Measurements from ENCODE around the gene CEPT1. TPM values are rescaled to one million over a fixed set of nuclear protein-coding genes. Genes with fewer than 3 reads are reported as not detected.
A peak's percentile ranks its signal among the peaks of the same experiment; 100 is the strongest.

The CEPT1 gene
- total RNA-seq, 3 donors from 2014 or later: 24.1 to 33.5 (median 31.5) TPM

DNA sequence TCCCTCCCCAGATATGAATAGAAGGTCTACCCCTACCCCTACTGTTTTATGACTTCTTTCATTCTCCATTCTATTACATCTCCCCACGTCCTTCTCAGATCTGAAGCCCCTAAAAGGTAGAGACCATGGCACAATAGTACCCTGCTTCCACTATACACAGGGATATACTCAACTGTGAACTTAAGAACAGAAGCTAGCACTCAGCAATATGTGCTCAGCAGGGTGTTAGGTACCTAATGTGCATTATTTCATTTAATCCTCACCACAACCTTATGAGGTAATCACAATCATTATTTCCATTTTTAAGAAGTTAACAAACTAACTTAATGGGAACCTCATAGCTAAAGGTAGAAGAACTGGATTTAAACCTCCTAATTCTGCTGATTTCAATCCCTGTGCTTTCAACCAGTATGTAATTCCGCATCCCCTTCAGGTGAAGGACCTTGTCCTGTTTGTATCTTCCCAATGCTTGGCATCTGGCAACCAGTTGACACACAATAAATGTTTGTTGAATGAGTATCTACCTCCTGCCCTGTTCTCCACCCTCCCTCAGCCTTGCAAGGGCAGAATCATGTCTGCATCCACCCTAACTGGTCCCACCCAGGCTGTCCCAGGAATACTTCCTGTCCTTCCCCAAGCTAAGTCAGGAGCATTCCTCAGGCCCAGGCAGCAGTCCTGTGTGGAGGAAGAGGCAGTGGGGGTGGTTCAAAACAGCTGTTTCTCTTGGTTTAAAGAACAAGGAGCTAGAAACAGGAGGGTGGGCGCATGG lies 53.9 kb downstream of the CEPT1 start:
- Mint-ChIP-seq H3K27me3 (ENCODE audit: low read depth) (no peaks in the 10 kb centered on the region), H3K4me3 (peak overlapping the region; percentile 39), H3K36me3 (ENCODE audit: insufficient read depth) (peaks cover 94% of the 10 kb centered on the region), H3K9me3 (no peaks in the 10 kb centered on the region), H3K4me1 (ENCODE audit: low read depth) (peaks cover 89% of the 10 kb centered on the region)
- ATAC-seq (peak in 1 of 2 donors; percentile 18), DNase-seq (no peak)

GRCh38 chr1:111195002-111195684 lies 55.1 kb downstream of the CEPT1 start:
- H3K27me3 Mint-ChIP-seq (ENCODE audit: low read depth): no peaks in the 10 kb centered on the region
- DNase-seq (no peak), ATAC-seq (no peak)
- no peaks in the 10 kb centered on the region for H3K9me3 Mint-ChIP-seq
- peaks cover 85% of the 10 kb centered on the region for H3K36me3 Mint-ChIP-seq (ENCODE audit: insufficient read depth)
- peaks cover 78% of the 10 kb centered on the region for H3K4me1 Mint-ChIP-seq (ENCODE audit: low read depth)
- peak overlapping the region; percentile 100 for H3K4me3 Mint-ChIP-seq

DNA sequence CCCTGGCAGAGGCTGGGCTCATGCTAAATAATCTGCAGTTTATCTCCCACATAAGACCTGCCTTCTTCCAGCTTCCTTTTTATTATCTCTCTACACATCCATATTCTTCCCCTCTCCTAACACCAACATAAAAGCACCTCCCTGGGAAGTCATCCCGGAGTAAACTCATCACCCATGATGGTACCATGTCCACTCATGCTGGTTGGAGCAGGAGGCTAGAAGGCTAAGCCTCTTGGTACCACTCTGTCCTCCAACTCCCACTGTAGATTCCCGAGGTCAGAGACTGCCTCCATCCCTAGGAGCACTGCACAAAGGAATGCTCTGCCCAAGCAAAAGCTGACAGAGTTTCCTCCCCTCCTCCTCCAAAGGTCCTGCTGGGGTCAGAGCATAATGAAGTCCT lies 56.2 kb downstream of the CEPT1 start:
- DNase-seq: no peak
- H3K4me3 Mint-ChIP-seq: peak overlapping the region; percentile 100
- no peaks in the 10 kb centered on the region for H3K27me3 Mint-ChIP-seq (ENCODE audit: low read depth)
- H3K9me3 Mint-ChIP-seq: no peaks in the 10 kb centered on the region
- peaks cover 77% of the 10 kb centered on the region for H3K36me3 Mint-ChIP-seq (ENCODE audit: insufficient read depth)
- no peak for ATAC-seq
- H3K4me1 Mint-ChIP-seq (ENCODE audit: low read depth): peaks cover 76% of the 10 kb centered on the region

GRCh38 chr1:111197598-111198284 lies 57.7 kb downstream of the CEPT1 start:
- peaks cover 61% of the 10 kb centered on the region for H3K36me3 Mint-ChIP-seq (ENCODE audit: insufficient read depth)
- no peaks in the 10 kb centered on the region for H3K27me3 Mint-ChIP-seq (ENCODE audit: low read depth)
- peak overlapping the region; percentile 100 for H3K4me3 Mint-ChIP-seq
- H3K9me3 Mint-ChIP-seq: no peaks in the 10 kb centered on the region
- ATAC-seq: peak; percentile 6 to 53
- DNase-seq: peak; percentile 52
- H3K4me1 Mint-ChIP-seq (ENCODE audit: low read depth): peaks cover 75% of the 10 kb centered on the region

DNA sequence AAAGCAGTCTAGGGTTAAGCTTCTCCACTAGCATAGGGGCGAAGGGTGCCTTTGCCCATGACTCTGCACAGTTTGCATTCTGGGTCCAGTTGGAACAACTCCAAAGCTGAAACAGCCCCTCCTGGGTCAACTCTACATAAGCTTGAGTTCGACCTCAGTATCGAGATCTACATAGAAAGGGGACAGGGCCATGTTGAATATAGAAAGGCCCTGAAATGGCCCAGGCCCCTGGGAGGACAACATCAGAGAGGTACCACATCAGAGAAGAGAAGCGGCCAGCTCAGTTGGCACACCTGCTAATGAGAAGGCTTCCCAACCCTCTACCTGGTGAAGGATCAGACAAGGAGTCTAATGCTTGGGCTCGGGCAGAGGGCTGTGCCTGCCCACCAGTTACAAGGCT lies 58.8 kb downstream of the CEPT1 start:
- H3K36me3 Mint-ChIP-seq (ENCODE audit: insufficient read depth): peaks cover 51% of the 10 kb centered on the region
- no peak for ATAC-seq
- H3K27me3 Mint-ChIP-seq (ENCODE audit: low read depth): no peaks in the 10 kb centered on the region
- peak overlapping the region; percentile 100 for H3K4me3 Mint-ChIP-seq
- peaks cover 75% of the 10 kb centered on the region for H3K4me1 Mint-ChIP-seq (ENCODE audit: low read depth)
- DNase-seq: no peak
- H3K9me3 Mint-ChIP-seq: no peaks in the 10 kb centered on the region

DNA sequence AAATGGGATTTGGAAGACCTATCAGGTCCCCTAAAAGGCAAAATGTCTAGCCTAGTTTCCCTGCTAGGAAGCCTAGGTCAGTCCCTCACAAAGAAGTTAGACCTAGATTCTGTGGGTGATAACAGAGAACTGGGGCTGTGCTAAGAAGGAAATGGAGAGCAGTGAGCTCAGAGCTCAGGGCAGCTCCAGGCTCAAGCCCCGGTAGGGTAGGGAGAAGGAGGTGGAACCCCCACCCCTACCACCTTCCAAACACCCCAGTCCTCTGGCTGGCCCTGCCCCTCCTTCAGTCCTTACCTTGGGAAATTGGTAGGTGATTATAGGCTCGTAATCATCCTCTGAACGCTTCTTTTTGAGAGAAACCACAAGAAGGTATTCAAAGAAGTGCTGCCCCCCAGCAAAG lies 59.3 kb downstream of the CEPT1 start:
- H3K4me3 Mint-ChIP-seq: peak overlapping the region; percentile 100
- H3K36me3 Mint-ChIP-seq (ENCODE audit: insufficient read depth): peaks cover 47% of the 10 kb centered on the region
- peaks cover 70% of the 10 kb centered on the region for H3K4me1 Mint-ChIP-seq (ENCODE audit: low read depth)
- DNase-seq: no peak
- H3K27me3 Mint-ChIP-seq (ENCODE audit: low read depth): no peaks in the 10 kb centered on the region
- H3K9me3 Mint-ChIP-seq: no peaks in the 10 kb centered on the region
- peak in 1 of 2 donors; percentile 4 for ATAC-seq

- no peaks in the 10 kb centered on the region for H3K27me3 Mint-ChIP-seq (ENCODE audit: low read depth)
- peaks cover 69% of the 10 kb centered on the region for H3K4me1 Mint-ChIP-seq (ENCODE audit: low read depth)
- DNase-seq: peak; percentile 57
- peaks cover 38% of the 10 kb centered on the region for H3K36me3 Mint-ChIP-seq (ENCODE audit: insufficient read depth)
- peak; percentile 61 to 65 for ATAC-seq
- peak within 1 kb of the TSS; percentile 100 for H3K4me3 Mint-ChIP-seq
- H3K9me3 Mint-ChIP-seq: no peaks in the 10 kb centered on the region
Observed at GRCh38 chr1:111199881-111200801, 60.1 kb downstream of the CEPT1 start, which contains the start of gene DENND2D. Gene DENND2D (minus strand): TSS chr1:111200646. CDS start chr1:111200459, 187 bp downstream.

DNA sequence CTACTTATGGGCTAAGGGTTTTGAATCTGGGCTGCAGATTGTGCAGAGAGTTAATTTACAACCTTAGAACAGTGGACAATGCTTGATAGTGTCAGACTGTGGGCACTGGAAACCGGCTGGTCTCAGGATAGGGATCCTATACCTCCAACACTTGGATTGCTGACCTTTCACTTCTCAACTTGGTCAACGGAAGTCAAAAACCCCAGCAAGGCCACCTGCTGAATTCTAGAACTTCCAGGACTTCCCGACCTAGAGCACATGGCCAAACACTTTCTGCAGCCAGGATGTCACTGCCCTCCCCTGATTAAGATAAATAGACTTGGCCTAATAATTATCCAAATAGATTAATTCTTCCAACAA lies 60.8 kb downstream of the CEPT1 start:
- DNase-seq (no peak), ATAC-seq (no peak)
- peaks cover 34% of the 10 kb centered on the region for H3K36me3 Mint-ChIP-seq (ENCODE audit: insufficient read depth)
- H3K9me3 Mint-ChIP-seq: no peaks in the 10 kb centered on the region
- H3K4me1 Mint-ChIP-seq (ENCODE audit: low read depth): peaks cover 70% of the 10 kb centered on the region
- peak overlapping the region; percentile 100 for H3K4me3 Mint-ChIP-seq
- H3K27me3 Mint-ChIP-seq (ENCODE audit: low read depth): no peaks in the 10 kb centered on the region

DNA sequence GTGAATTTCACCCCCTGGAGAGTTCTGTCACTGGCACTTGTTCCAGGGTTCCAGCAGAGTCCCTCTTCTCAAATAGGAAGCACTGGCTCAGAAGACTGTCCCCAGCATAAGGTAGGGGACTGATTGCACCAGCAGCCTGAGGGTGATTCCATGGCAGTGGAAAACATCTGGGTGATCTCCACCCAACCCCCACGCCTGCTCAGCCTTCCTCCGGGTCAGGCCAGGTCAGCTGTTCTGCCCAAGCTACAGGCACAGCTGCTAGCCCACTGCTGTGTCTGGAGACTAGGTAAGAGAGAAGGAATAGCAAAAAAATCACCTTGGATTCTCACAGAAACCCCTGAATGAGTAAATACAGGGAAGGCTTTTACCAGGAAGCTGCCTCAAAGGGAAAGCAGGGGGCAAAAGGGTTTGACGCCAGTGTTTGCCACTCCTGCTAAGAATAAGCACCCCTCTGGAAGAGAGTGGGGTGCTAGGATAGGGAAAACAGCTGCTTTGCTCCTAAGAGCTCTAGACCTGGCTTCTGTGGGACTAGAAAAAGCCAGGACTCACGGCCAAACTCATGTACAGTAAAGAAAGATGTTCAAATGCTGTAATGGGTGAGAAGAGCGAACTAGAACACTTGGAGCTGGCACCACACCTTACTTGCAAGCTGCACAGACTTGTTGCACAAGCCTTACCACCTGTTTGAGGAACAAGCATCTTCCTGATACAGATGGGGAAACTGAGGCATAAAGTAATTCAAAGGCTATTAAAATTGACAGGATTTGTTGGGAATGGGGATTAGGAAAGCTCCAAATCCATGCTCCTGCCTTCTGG lies 61.5 kb downstream of the CEPT1 start:
- ATAC-seq (no peak), DNase-seq (no peak)
- no peaks in the 10 kb centered on the region for H3K9me3 Mint-ChIP-seq
- peaks cover 27% of the 10 kb centered on the region for H3K36me3 Mint-ChIP-seq (ENCODE audit: insufficient read depth)
- no peaks in the 10 kb centered on the region for H3K27me3 Mint-ChIP-seq (ENCODE audit: low read depth)
- peaks cover 67% of the 10 kb centered on the region for H3K4me1 Mint-ChIP-seq (ENCODE audit: low read depth)
- H3K4me3 Mint-ChIP-seq: peak overlapping the region; percentile 100

- Mint-ChIP-seq H3K4me1 (ENCODE audit: low read depth) (peaks cover 59% of the 10 kb centered on the region), H3K9me3 (no peaks in the 10 kb centered on the region), H3K4me3 (peak overlapping the region; percentile 100), H3K36me3 (ENCODE audit: insufficient read depth) (peaks cover 20% of the 10 kb centered on the region), H3K27me3 (ENCODE audit: low read depth) (no peaks in the 10 kb centered on the region)
- ATAC-seq (no peak), DNase-seq (no peak)
Observed at GRCh38 chr1:111202366-111202706, 62.3 kb downstream of the CEPT1 start.

GRCh38 chr1:111202707-111203623 lies 62.9 kb downstream of the CEPT1 start:
- DNase-seq (no peak), ATAC-seq (no peak)
- H3K27me3 Mint-ChIP-seq (ENCODE audit: low read depth): no peaks in the 10 kb centered on the region
- peak overlapping the region; percentile 100 for H3K4me3 Mint-ChIP-seq
- no peaks in the 10 kb centered on the region for H3K9me3 Mint-ChIP-seq
- H3K36me3 Mint-ChIP-seq (ENCODE audit: insufficient read depth): peaks cover 13% of the 10 kb centered on the region
- H3K4me1 Mint-ChIP-seq (ENCODE audit: low read depth): peaks cover 57% of the 10 kb centered on the region

DNA sequence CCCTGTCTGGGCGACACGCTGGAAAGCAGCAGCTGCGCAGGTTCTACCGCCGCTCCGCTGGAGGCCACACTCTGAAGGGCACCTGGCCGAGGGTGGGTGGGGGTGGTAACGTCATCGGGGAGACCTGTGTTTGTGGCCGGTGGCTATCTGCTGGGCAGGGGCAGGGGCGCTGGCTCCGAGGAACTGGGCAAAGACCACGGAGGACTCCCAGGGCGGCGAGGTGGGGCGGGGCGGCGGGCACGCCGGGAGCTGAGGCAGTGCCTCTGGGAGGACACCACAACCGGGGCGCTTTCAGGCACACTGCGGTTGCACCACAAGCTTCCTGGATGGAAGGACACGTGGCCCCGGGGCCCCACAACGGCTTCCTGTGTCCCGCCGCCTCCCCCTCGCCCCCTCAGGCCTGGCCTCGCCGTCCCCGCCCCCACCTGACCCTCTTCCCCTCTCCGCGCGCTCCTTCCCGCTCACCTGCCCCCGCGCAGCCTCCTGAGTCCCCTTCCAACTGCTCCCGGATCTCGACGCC lies 63.7 kb downstream of the CEPT1 start:
- peaks cover 63% of the 10 kb centered on the region for H3K4me1 Mint-ChIP-seq (ENCODE audit: low read depth)
- no peaks in the 10 kb centered on the region for H3K9me3 Mint-ChIP-seq
- peak; percentile 49 to 55 for ATAC-seq
- DNase-seq: peak; percentile 74
- peak overlapping the region; percentile 100 for H3K4me3 Mint-ChIP-seq
- no peaks in the 10 kb centered on the region for H3K27me3 Mint-ChIP-seq (ENCODE audit: low read depth)
- H3K36me3 Mint-ChIP-seq (ENCODE audit: insufficient read depth): peaks cover 6% of the 10 kb centered on the region

Measured in activated T-cell treated with anti-CD3 and anti-CD28 coated beads, Interleukin-2, amount 50 U/mL, for 4 hours (primary cell).